OCI-LY3 (cell line): Measurements from ENCODE around the gene RIN1.

ENCODE experiments used
- H2AFZ ChIP-seq: fragments of 200-600, 300-600 bp; shearing (Covaris generic); 2 replicates; pipeline ENCODE4 v1.6.0; 2014; ENCODE audit warnings: antibody characterized with exemption, low read depth, low read length
- H3K27ac ChIP-seq: fragments of 200-600, 300-600 bp; sonication (generic); 2 replicates; pipeline ENCODE4 v1.5.1; 2014; ENCODE audit warnings: mild to moderate bottlenecking, low read length, moderate library complexity, mixed read lengths
- H3K27me3 ChIP-seq: fragments of 200-600, 300-600 bp; sonication (generic); 2 replicates; pipeline ENCODE4 v1.6.1; 2014; ENCODE audit warnings: low read depth, low read length, mixed read lengths
- H3K36me3 ChIP-seq: fragments of 200-600, 300-600 bp; sonication (generic); replicated peaks from 2 replicates; pipeline ENCODE3; 2014; ENCODE audit warnings: low read depth, low read length, mixed read lengths
- H3K4me1 ChIP-seq: fragments of 300-600, 200-600 bp; sonication (generic); 2 replicates; pipeline ENCODE4 v1.6.1; 2014; ENCODE audit warnings: low read length, mixed read lengths
- H3K4me2 ChIP-seq: fragments of 200-600, 300-600 bp; sonication (generic); 2 replicates; pipeline ENCODE4 v1.6.1; 2014; ENCODE audit warnings: low read length, mixed read lengths
- H3K4me3 ChIP-seq: fragments of 300-600, 200-600 bp; sonication (generic); 2 replicates; pipeline ENCODE4 v1.5.1; 2014; ENCODE audit warnings: antibody characterized with exemption, mild to moderate bottlenecking, low read length, moderate library complexity
- H3K79me2 ChIP-seq: fragments of 300-600, 200-600 bp; shearing (Covaris generic); 2 replicates; pipeline ENCODE4 v1.6.1; 2014; ENCODE audit warnings: mild to moderate bottlenecking, low read length, mixed read lengths
- H3K9ac ChIP-seq: fragments of 300-600, 200-600 bp; shearing (Covaris generic); 2 replicates; pipeline ENCODE4 v1.6.0; 2014; ENCODE audit warnings: mild to moderate bottlenecking, low read length, moderate library complexity
- H3K9me3 ChIP-seq: fragments of 200-600, 300-600 bp; shearing (Covaris generic); 2 replicates; pipeline ENCODE4 v1.6.1; 2014; ENCODE audit warnings: low read length, mixed read lengths; ENCODE audit not compliant: insufficient read depth
- H4K20me1 ChIP-seq: fragments of 200-600, 300-600 bp; sonication (generic); 2 replicates; pipeline ENCODE4 v1.6.1; 2016; ENCODE audit warnings: low read length, mixed read lengths; ENCODE audit not compliant: insufficient read depth
- CTCF ChIP-seq: fragments of 200-600, 300-600 bp; sonication (generic); IDR thresholded peaks from 2 replicates; pipeline ENCODE4 v1.5.1; 2014; ENCODE audit warnings: antibody characterized with exemption, low read length, low read depth
- EZH2phosphoT487 ChIP-seq: fragments of 200-600 bp; shearing (Covaris generic); IDR thresholded peaks from 2 replicates; pipeline ENCODE4 v1.6.1; 2018; ENCODE audit warnings: antibody characterized with exemption, mixed run types, low read depth

RIN1 gene

GRCh38 chr11:66283461-66284105 is 52.7 kb downstream of the RIN1 start:
- Histone ChIP-seq H3K27ac (no peak overlapping the region), H2AFZ (no peak overlapping the region), H4K20me1 (peaks cover 3% of the 10 kb centered on the region; the same call in 1 of the 2 replicates), H3K4me2 (no peak overlapping the region), H3K36me3 (peaks cover 15% of the 10 kb centered on the region), H3K9me3 (no peaks in the 10 kb centered on the region), H3K27me3 (no peaks in the 10 kb centered on the region), H3K9ac (no peak overlapping the region), H3K4me3 (no peak overlapping the region), H3K4me1 (peaks cover 39% of the 10 kb centered on the region), H3K79me2 (peaks cover 11% of the 10 kb centered on the region)
- TF ChIP-seq CTCF = peak; percentile 13; the same call in 1 of the 2 replicates
- no peak for TF ChIP-seq EZH2phosphoT487

GRCh38 chr11:66282468-66283455 is 53.5 kb downstream of the RIN1 start:
- no peak overlapping the region for H2AFZ ChIP-seq
- H3K27me3 ChIP-seq = no peaks in the 10 kb centered on the region
- peaks cover 36% of the 10 kb centered on the region for H3K4me1 ChIP-seq
- TF ChIP-seq EZH2phosphoT487 (no peak), CTCF (peak; percentile 93)
- no peaks in the 10 kb centered on the region for H3K9me3 ChIP-seq
- peak overlapping the region; percentile 69 for H3K4me2 ChIP-seq
- peak overlapping the region; percentile 33; the same call in 1 of the 2 replicates for H3K9ac ChIP-seq
- H3K4me3 ChIP-seq = peak overlapping the region; percentile 46; the same call in 1 of the 2 replicates
- H4K20me1 ChIP-seq = peaks cover 3% of the 10 kb centered on the region; the same call in 1 of the 2 replicates
- peak overlapping the region; percentile 23; the same call in 1 of the 2 replicates for H3K27ac ChIP-seq
- H3K79me2 ChIP-seq = peaks cover 3% of the 10 kb centered on the region
- peaks cover 15% of the 10 kb centered on the region for H3K36me3 ChIP-seq
